K562 (cell line): Measurements from ENCODE around the gene WEE1. TPM values are rescaled to one million over a fixed set of nuclear protein-coding genes. Genes with fewer than 3 reads are reported as not detected.
A peak's percentile ranks its signal among the peaks of the same experiment; 100 is the strongest.

Source experiments
- ARID1B ChIP-seq: fragments of 450-650 bp; IDR thresholded peaks from 2 replicates; pipeline ENCODE4 v1.6.1; 2016; ENCODE audit warnings: antibody characterized with exemption, mild to moderate bottlenecking, inconsistent platforms
- CBX1 ChIP-seq: sonication (generic); IDR thresholded peaks from 2 replicates; pipeline ENCODE4 v1.6.1; 2016; ENCODE audit warnings: antibody characterized with exemption, low read depth, mild to moderate bottlenecking
- CCAR2 ChIP-seq: fragments of 200-400 bp; formaldehyde crosslinking; IDR thresholded peaks from 2 replicates; pipeline ENCODE4 v1.6.1; 2017; ENCODE audit warnings: mild to moderate bottlenecking, low read depth, low read length
- CHD1 ChIP-seq: fragments of 200-600 bp; sonication (generic); IDR thresholded peaks from one replicate; pipeline ENCODE4 v1.6.1; 2012; ENCODE audit warnings: mild to moderate bottlenecking, moderate library complexity, low read length, inconsistent platforms
- CHD2 ChIP-seq: IDR thresholded peaks from 2 replicates; pipeline ENCODE4 v1.6.1; 2011; ENCODE audit warnings: low read depth, low read length
- E2F5 ChIP-seq: sonication (generic); formaldehyde crosslinking; IDR thresholded peaks from 2 replicates; pipeline ENCODE4 v1.8.0; 2022; ENCODE audit warnings: mild to moderate bottlenecking, missing genetic modification reagents
- FOXK1 ChIP-seq: sonication (generic); formaldehyde crosslinking; IDR thresholded peaks from 2 replicates; pipeline ENCODE4 v1.8.0; 2022; ENCODE audit warnings: missing genetic modification reagents, mild to moderate bottlenecking, borderline replicate concordance
- GTF2A2 ChIP-seq: IDR thresholded peaks from 2 replicates; pipeline ENCODE4 v1.6.1; 2016; ENCODE audit warnings: mild to moderate bottlenecking, missing genetic modification characterization, missing compliant biosample characterization
- HDAC8 ChIP-seq: fragments of 450-650 bp; IDR thresholded peaks from 2 replicates; pipeline ENCODE4 v1.6.1; 2016; ENCODE audit warnings: mild to moderate bottlenecking, missing genetic modification characterization, moderate library complexity, missing compliant biosample characterization
- MAFG ChIP-seq: fragments of 450-650 bp; conservative IDR thresholded peaks from 2 replicates; pipeline ENCODE4 v1.6.1; 2016; ENCODE audit warnings: missing genetic modification characterization, missing compliant biosample characterization
- NBN ChIP-seq: fragments of 450-650 bp; IDR thresholded peaks from 2 replicates; pipeline ENCODE4 v1.6.1; 2016; ENCODE audit warnings: low read depth, mild to moderate bottlenecking
- NFE2 ChIP-seq: IDR thresholded peaks from 2 replicates; pipeline ENCODE4 v1.6.1; 2014; ENCODE audit warnings: antibody characterized with exemption, low read depth
- NR2C2 ChIP-seq, 2 experiments: fragments of 200-800 bp in 1 of 2; sonication (Bioruptor generic) in 1 of 2; sonication (generic) in 1 of 2; formaldehyde crosslinking in 1 of 2; IDR thresholded peaks; 2 replicates each; pipeline versions ENCODE4 v1.6.1 to v1.8.0; 2016 to 2022; ENCODE audit warnings: mild to moderate bottlenecking in 1 of 2, missing compliant biosample characterization in 1 of 2, missing genetic modification characterization in 1 of 2, missing genetic modification reagents in 1 of 2
- NR4A1 ChIP-seq, 2 experiments: fragments of 250-450 bp in 1 of 2; fragments of 450-650 bp in 1 of 2; sonication (Bioruptor Pico) in 1 of 2; IDR thresholded peaks; 2 replicates each; pipeline versions ENCODE4 v1.4.0 to v1.6.1; 2016 to 2020; ENCODE audit warnings: mild to moderate bottlenecking in 2 of 2, missing compliant biosample characterization in 1 of 2, missing genetic modification characterization in 1 of 2, moderate library complexity in 1 of 2
- PTRF ChIP-seq: fragments of 450-650 bp; IDR thresholded peaks from 2 replicates; pipeline ENCODE4 v1.6.1; 2016; ENCODE audit warnings: mild to moderate bottlenecking, missing genetic modification characterization, missing compliant biosample characterization
- RB1 ChIP-seq: fragments of 450-650 bp; IDR thresholded peaks from 2 replicates; pipeline ENCODE4 v1.6.1; 2017; ENCODE audit warnings: low read depth, mild to moderate bottlenecking
- RBFOX2 ChIP-seq: fragments of 200-400 bp; formaldehyde crosslinking; IDR thresholded peaks from 2 replicates; pipeline ENCODE4 v1.6.1; 2017; ENCODE audit warnings: low read depth, mild to moderate bottlenecking, low read length, moderate library complexity
- RBM22 ChIP-seq: fragments of 200-400 bp; formaldehyde crosslinking; IDR thresholded peaks from 2 replicates; pipeline ENCODE4 v1.6.1; 2018; ENCODE audit warnings: low read length, low read depth; ENCODE audit not compliant: poor library complexity, severe bottlenecking
- RBM39 ChIP-seq: fragments of 200-400 bp; formaldehyde crosslinking; optimal IDR thresholded peaks from 2 replicates; pipeline ENCODE3; 2018; ENCODE audit warnings: low read depth, low read length
- RREB1 ChIP-seq: fragments of 250-450 bp; sonication (Bioruptor Pico); IDR thresholded peaks from 2 replicates; pipeline ENCODE4 v1.4.0; 2020
- SIX5 ChIP-seq, 2 experiments: IDR thresholded peaks; 2 replicates each; pipeline ENCODE4 v1.6.1; 2011; ENCODE audit warnings: low read length in 2 of 2, borderline replicate concordance in 1 of 2, low read depth in 1 of 2, mild to moderate bottlenecking in 1 of 2, moderate library complexity in 1 of 2; ENCODE audit not compliant: insufficient read depth in 1 of 2
- SMARCA5 ChIP-seq: fragments of 450-650 bp; IDR thresholded peaks from 2 replicates; pipeline ENCODE4 v1.6.1; 2016
- ZBED1 ChIP-seq: IDR thresholded peaks from 2 replicates; pipeline ENCODE4 v1.6.1; 2014
- ZEB2 ChIP-seq: fragments of 450-650 bp; IDR thresholded peaks from 2 replicates; pipeline ENCODE4 v1.6.1; 2016
- polyA plus RNA-seq, 8 experiments: library from polyadenylated mRNA; depleted of rRNA in 4 of 8; stranded (reverse) in 5 of 8; unstranded in 3 of 8; fragments of >200 nt; fragmentation: Nextera tagmentation in 2 of 8; fragmentation: Illumina TruSeq in 1 of 8; extraction: Ambion mirVana in 2 of 8; extraction: Trizol in 1 of 8; gene quantifications; 2 replicates each; pipeline versions ENCODE4 v1.2.1 to v1.2.3, GENCODE V29; 2011 to 2014; ENCODE audit warnings: inconsistent platforms in 1 of 8, missing spikeins in 1 of 8
- total RNA-seq, 7 experiments: library from RNA; depleted of rRNA in 6 of 7; stranded (reverse); fragments of >200 nt in 6 of 7; fragmentation: Illumina TruSeq in 2 of 7; extraction: Trizol in 2 of 7; gene quantifications; 2 replicates each; pipeline versions ENCODE4 v1.2.1 to v1.2.3, GENCODE V29; 2011 to 2021; ENCODE audit warnings: low replicate concordance in 1 of 7

The WEE1 gene
- total and polyA plus RNA-seq, 9 of the 15 experiments (the other 6 are each of a cell fraction or from before 2014, with no cell fraction given) = 21.9 to 99.0 (median 67.4) TPM

GRCh38 chr11:9574622-9575259 lies 1.3 kb downstream of the WEE1 start (continued):
- TF ChIP-seq E2F5 (CRISPR knock-in tag) (no peak), CHD2 (no peak), NR4A1 (CRISPR knock-in tag; IDR thresholded peaks at IDR 0.05) (no peak), NR4A1 (tag; IDR thresholded peaks at IDR 0.05) (no peak; the same call in 1 of the 2 replicates), CCAR2 (no peak), SMARCA5 (no peak), CBX1 (no peak), MAFG (tag) (no peak), ARID1B (0 out of 2 replicates have a peak, but pooled peaks have one; percentile 37), GTF2A2 (tag) (no peak), NFE2 (no peak), FOXK1 (CRISPR knock-in tag) (peak; percentile 87), RBM39 (peak; percentile 66), ZEB2 (no peak), RBM22 (peak; percentile 82), SIX5 (IDR thresholded peaks at IDR 0.05; ENCODE audit: borderline replicate concordance in 1 of 2, insufficient read depth in 1 of 2, low read depth in 1 of 2, low read length in 2 of 2) (no peak), PTRF (no peak), RREB1 (CRISPR knock-in tag) (no peak), HDAC8 (no peak), NBN (no peak), ZBED1 (no peak), NR2C2 (CRISPR knock-in tag; IDR thresholded peaks at IDR 0.05) (no peak), NR2C2 (tag; IDR thresholded peaks at IDR 0.05) (peak; percentile 24; the same call in 1 of the 2 replicates), CHD1 (peak; percentile 86), RBFOX2 (peak; percentile 84), RB1 (no peak)
